Stimulated activated CD4-positive, alpha-beta T cell treated with anti-CD3 and anti-CD28 coated beads, Interleukin-15, amount 100 ng/mL, for 48 hours (primary cell): ENCODE measurements around the gene GABRG2.

ENCODE experiments used
- DNase-seq, 2 donors: peaks; one replicate each; pipeline ENCODE4 v3.0.0-alpha.2; 2020; ENCODE audit warnings: low read depth in 2 of 2

The GABRG2 gene

GRCh38 chr5:162193012-162193411, 125.4 kb downstream of the GABRG2 start:
- no peak for DNase-seq

- DNase-seq = no peak
Observed at GRCh38 chr5:162196351-162196750, 128.8 kb downstream of the GABRG2 start.

- no peak for DNase-seq
Observed at GRCh38 chr5:162202285-162202880, 134.8 kb downstream of the GABRG2 start.
